Body of pancreas (tissue), 4 donors: Measurements from ENCODE around the gene FRMPD4. TPM values are rescaled to one million over a fixed set of nuclear protein-coding genes. Genes with fewer than 3 reads are reported as not detected.

Source experiments
- ATAC-seq: fragments of 150-250 bp; one replicate; pipeline ENCODE4 v1.9.1; 2016
- DNase-seq, 4 donors: peaks; one replicate each; pipeline ENCODE4 v3.0.0-alpha.2; 2019
- H3K27ac ChIP-seq, 4 donors: fragments of 200-600 bp; sonication (generic); 1 replicate in 3 of 4; 2 replicates in 1 of 4; pipeline versions ENCODE4 v1.5.1 to v1.6.1; 2016 to 2019; ENCODE audit warnings: mild to moderate bottlenecking in 1 of 4, mixed read lengths in 1 of 4, moderate library complexity in 1 of 4
- H3K27me3 ChIP-seq, 2 donors: fragments of 200-600 bp; sonication (generic); one replicate each; pipeline ENCODE4 v1.6.0; 2016; ENCODE audit warnings: mild to moderate bottlenecking in 1 of 2
- H3K36me3 ChIP-seq, 2 donors: fragments of 200-600 bp; sonication (generic); replicated peaks in 1 of 2; 2 replicates each; pipeline ENCODE4 v1.5.1; 2016; ENCODE audit warnings: low read depth in 2 of 2; ENCODE audit not compliant: insufficient read depth in 1 of 2
- H3K4me1 ChIP-seq: fragments of 200-600 bp; sonication (generic); one replicate; pipeline ENCODE4 v1.6.0; 2016
- H3K4me3 ChIP-seq, 2 donors: fragments of 200-600 bp; sonication (generic); 1 replicate in 1 of 2; 2 replicates in 1 of 2; pipeline ENCODE4 v1.5.1; 2016 to 2019
- H3K9me3 ChIP-seq, 3 donors: fragments of 200-600 bp; sonication (generic); 1 replicate in 2 of 3; 2 replicates in 1 of 3; pipeline ENCODE4 v1.5.1; 2016
- CTCF ChIP-seq, 7 experiments: fragments of 450-650 bp in 4 of 7; fragments of 200-600 bp in 3 of 7; sonication (generic) in 3 of 7; IDR thresholded peaks; one replicate each; pipeline ENCODE4 v1.5.1; 2016 to 2019; ENCODE audit warnings: antibody characterized with exemption in 7 of 7
- POLR2A ChIP-seq, 3 donors: fragments of 450-650 bp; IDR thresholded peaks; one replicate each; pipeline ENCODE4 v1.6.1; 2016; ENCODE audit warnings: antibody characterized with exemption in 3 of 3, mild to moderate bottlenecking in 2 of 3
- WGBS, 2 donors: methylation state at CpG; one replicate each; pipeline ENCODE4 v1.1.5; 2017; 5-methylcytosine and 5-hydroxymethylcytosine counted together
- intact Hi-C: fragments of 100-400 bp; cut with DNase I; formaldehyde crosslinking; loops from one replicate; pipeline ENCODE4 v1.15.1; 2023
- total RNA-seq, 2 donors: library from RNA; depleted of rRNA; stranded (reverse); fragments of >200 nt; gene quantifications; one replicate each; pipeline ENCODE4 v1.1.0, GENCODE V29; 2016

Gene FRMPD4
- total RNA-seq, result under 1 TPM in 1 of 2 donors, not detected in 1; 0.26 TPM

DNA sequence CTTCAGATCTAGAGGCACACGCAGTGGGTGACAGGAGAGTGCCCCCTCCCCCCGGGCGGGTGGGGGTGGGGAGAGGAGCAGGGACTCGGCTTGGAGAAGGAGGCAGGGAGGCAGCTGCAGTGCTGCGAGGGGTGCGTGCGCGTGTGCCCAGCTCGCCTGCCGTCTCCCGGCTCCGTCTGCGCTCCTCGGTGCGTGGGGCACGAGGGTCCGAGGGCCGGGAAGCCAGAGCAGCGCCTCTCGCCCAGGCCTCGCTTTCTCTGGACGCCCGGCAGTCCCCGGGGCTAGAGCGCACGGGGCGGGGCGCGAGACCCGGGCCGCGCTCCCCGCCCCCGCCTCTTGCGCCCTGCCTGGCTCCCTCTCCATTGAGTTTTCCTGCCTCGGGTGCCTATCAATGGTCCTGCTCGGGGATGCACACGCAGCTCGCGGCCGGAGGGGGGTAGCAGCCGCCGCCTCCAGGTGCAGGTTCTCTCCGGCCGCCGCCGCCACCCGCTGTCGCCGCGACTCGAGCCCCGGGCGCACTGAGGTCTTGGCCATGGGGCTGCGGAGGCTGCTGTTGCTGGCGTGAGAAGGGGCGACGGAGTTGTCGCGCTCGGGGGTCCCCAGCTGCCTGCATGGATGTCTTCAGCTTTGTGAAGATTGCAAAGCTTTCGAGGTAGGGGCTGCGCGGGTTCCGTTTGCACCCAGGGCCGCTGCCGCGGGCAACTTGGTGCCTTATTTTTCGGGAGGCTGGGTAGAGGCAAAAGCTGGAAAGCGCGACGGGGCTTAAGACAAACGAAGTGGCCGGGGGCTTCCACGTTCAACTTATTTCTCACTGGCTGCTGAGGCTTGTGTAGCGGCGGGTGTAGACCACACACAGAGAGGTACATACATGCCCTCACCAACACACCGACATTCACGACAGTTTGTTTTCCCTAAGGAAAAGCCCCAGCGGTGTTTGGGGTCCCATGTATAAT, at the start of gene FRMPD4:
TSS of gene FRMPD4 (plus strand) at position 113 of the 953 bp plus-strand sequence. CDS start at position 612, 499 bp downstream.
- Histone ChIP-seq H3K9me3 (no peaks in the 10 kb centered on the region), H3K36me3 (no peaks in the 10 kb centered on the region), H3K27me3 (no peaks in the 10 kb centered on the region), H3K4me3 (no peak within 1 kb of the TSS), H3K27ac (no peak within 1 kb of the TSS), H3K4me1 (no peaks in the 10 kb centered on the region)
- TF ChIP-seq POLR2A (IDR thresholded peaks at IDR 0.05) (no peak), CTCF (IDR thresholded peaks at IDR 0.05) (no peak)
- no peak for ATAC-seq
- 0 to 4% methylated on average over 2 to 34 of the region's 80 CpGs for WGBS, 2 donors
- DNase-seq, result peak in 1 of 4 donors; percentile 12
- intact Hi-C loops, result no loop called here

DNA sequence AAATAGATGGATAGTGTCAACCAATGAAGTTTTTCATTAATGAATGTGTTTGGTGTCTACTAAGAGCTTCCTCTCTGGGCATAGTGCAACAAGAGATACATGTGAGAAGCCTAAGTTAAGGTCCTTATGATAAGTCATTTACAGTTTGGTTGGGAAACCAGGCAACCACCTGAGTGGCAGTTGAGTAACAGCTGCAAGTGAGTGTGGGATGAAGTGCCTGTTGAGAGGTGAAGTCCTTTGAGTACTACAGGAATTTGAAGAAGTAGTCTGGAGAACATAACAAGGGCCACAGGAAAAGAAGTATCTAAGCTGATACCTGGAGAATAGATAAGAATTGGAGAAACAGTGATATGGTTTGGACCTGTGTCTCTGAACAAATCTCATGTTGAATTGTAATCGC, 48.5 kb upstream of the FRMPD4 start:
- Histone ChIP-seq H3K9me3 (no peaks in the 10 kb centered on the region), H3K36me3 (no peaks in the 10 kb centered on the region), H3K27me3 (no peaks in the 10 kb centered on the region), H3K27ac (no peak overlapping the region), H3K4me1 (no peaks in the 10 kb centered on the region), H3K4me3 (no peak overlapping the region)
- intact Hi-C loops, result no loop called here
- ATAC-seq, result no peak
- DNase-seq, result no peak
- WGBS, 2 donors, result 30 to 63% methylated on average over 1 of the region's 1 CpG
- TF ChIP-seq POLR2A (IDR thresholded peaks at IDR 0.05), result no peak
- no peak for TF ChIP-seq CTCF (IDR thresholded peaks at IDR 0.05)

DNA sequence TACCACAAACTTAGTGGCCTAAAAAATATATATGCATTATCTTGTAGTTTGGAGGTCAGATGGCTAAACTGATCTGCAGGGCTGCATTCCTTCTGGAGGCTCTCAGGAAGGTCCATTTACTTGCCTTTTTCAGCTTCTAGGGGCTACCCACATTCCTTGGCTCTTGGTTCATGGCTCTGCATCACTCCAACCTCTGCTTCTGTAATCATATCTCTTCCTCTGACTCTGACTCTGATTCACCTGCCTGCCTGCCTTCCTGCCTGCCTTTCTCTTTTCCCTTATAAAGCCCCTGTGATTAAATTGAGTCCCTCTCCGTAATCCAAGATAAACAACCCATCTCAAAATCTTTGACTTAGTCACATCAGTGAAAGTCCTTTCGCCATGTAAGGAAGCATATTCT, 25.0 kb upstream of the FRMPD4 start:
- Histone ChIP-seq H3K27ac (no peak overlapping the region), H3K36me3 (no peaks in the 10 kb centered on the region), H3K27me3 (no peaks in the 10 kb centered on the region), H3K4me1 (no peaks in the 10 kb centered on the region), H3K9me3 (no peaks in the 10 kb centered on the region), H3K4me3 (no peak overlapping the region)
- DNase-seq (no peak), ATAC-seq (no peak)
- intact Hi-C loops, result no loop called here
- TF ChIP-seq POLR2A (IDR thresholded peaks at IDR 0.05) (no peak), CTCF (IDR thresholded peaks at IDR 0.05) (no peak)
- WGBS, 2 donors, result 61 to 76% methylated on average over 2 of the region's 2 CpGs

DNA sequence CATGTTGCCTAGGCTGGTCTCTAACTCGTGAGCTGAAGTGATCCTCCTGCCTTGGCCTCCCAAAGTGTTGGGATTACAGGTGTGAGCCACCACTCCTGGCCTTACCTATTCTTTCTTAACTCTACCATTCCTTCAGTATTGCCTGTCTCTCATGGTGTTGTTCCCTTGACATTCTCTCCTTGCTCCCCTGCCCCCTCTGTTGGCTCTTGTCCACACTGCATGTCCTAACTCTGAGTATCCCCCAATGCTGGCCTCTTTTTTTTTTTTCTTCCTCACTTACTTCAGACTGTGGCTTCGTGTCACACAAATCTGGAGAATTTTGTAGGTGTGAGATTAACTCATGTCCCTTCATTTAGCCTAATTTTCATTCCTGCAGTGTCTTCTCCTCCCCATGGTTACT, 22.9 kb upstream of the FRMPD4 start:
- H3K36me3 ChIP-seq, result no peaks in the 10 kb centered on the region
- 33 to 43% methylated on average over 1 to 2 of the region's 2 CpGs for WGBS, 2 donors
- no peaks in the 10 kb centered on the region for H3K27me3 ChIP-seq
- no peaks in the 10 kb centered on the region for H3K4me1 ChIP-seq
- DNase-seq (no peak), ATAC-seq (no peak)
- no peaks in the 10 kb centered on the region for H3K9me3 ChIP-seq
- H3K27ac ChIP-seq, result no peak overlapping the region
- no peak for TF ChIP-seq CTCF (IDR thresholded peaks at IDR 0.05)
- TF ChIP-seq POLR2A (IDR thresholded peaks at IDR 0.05), result no peak
- H3K4me3 ChIP-seq, result no peak overlapping the region
- intact Hi-C loops, result no loop called here
